ENCODE results near the gene KRTAP1-1. TPM values are rescaled to one million over a fixed set of nuclear protein-coding genes. Genes with fewer than 3 reads are reported as not detected.
"Not testable (repeated sequence)": the region's sequence is repeated elsewhere in the genome, so short reads cannot be mapped to it uniquely, and the experiment has no call there.

The KRTAP1-1 gene
- total RNA-seq, 1 donor from 2014 or later = not detected

DNA sequence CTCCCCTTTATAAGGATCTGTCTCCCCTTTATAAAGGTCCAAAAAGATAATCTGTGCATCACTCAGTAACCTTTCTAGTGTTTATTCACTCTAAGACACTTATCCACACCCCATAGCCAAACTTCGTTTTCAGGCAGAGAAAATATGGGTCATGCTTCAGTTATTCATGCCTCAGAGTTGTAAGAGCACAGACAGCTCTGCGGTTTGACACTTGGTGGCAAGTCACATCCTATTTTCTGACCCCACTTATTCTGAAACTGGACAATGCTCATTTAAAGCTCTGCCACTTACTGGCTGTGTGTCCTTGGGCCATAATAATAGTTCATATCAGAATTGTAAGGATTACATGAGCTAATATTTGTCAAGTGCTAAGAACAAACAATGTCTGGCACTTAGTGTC, 7.9 kb upstream of the KRTAP1-1 start:
- H3K4me3 ChIP-seq (ENCODE audit: low read depth, low read length) = no peak overlapping the region
- TF ChIP-seq, protein P1, sequence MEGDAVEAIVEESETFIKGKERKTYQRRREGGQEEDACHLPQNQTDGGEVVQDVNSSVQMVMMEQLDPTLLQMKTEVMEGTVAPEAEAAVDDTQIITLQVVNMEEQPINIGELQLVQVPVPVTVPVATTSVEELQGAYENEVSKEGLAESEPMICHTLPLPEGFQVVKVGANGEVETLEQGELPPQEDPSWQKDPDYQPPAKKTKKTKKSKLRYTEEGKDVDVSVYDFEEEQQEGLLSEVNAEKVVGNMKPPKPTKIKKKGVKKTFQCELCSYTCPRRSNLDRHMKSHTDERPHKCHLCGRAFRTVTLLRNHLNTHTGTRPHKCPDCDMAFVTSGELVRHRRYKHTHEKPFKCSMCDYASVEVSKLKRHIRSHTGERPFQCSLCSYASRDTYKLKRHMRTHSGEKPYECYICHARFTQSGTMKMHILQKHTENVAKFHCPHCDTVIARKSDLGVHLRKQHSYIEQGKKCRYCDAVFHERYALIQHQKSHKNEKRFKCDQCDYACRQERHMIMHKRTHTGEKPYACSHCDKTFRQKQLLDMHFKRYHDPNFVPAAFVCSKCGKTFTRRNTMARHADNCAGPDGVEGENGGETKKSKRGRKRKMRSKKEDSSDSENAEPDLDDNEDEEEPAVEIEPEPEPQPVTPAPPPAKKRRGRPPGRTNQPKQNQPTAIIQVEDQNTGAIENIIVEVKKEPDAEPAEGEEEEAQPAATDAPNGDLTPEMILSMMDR (conservative IDR thresholded peaks at IDR 0.05; ENCODE audit: low read depth, low read length) = no peak
- no peak for DNase-seq (ENCODE audit: low read depth)

- TF ChIP-seq, protein P1 (conservative IDR thresholded peaks at IDR 0.05; ENCODE audit: low read depth, low read length) = no peak
- no peak overlapping the region for H3K4me3 ChIP-seq (ENCODE audit: low read depth, low read length)
- no peak for DNase-seq (ENCODE audit: low read depth)
These were observed 7.2 kb upstream of the KRTAP1-1 start for GRCh38 chr17:41048441-41048840.

- not testable (repeated sequence) for DNase-seq (ENCODE audit: low read depth); H3K4me3 ChIP-seq (ENCODE audit: low read depth, low read length)
These were observed 5.7 kb upstream of the KRTAP1-1 start, which contains the start of gene KRTAP2-1 for GRCh38 chr17:41046735-41047465. KRTAP2-1 (minus strand) TSS chr17:41047316; CDS start chr17:41047267, 49 bp downstream.

- H3K4me3 ChIP-seq (ENCODE audit: low read depth, low read length) = no peak overlapping the region
- no peak for DNase-seq (ENCODE audit: low read depth)
- TF ChIP-seq, protein P1 (conservative IDR thresholded peaks at IDR 0.05; ENCODE audit: low read depth, low read length) = no peak
These were observed 1.7 kb upstream of the KRTAP1-1 start for GRCh38 chr17:41042953-41043352.

DNA sequence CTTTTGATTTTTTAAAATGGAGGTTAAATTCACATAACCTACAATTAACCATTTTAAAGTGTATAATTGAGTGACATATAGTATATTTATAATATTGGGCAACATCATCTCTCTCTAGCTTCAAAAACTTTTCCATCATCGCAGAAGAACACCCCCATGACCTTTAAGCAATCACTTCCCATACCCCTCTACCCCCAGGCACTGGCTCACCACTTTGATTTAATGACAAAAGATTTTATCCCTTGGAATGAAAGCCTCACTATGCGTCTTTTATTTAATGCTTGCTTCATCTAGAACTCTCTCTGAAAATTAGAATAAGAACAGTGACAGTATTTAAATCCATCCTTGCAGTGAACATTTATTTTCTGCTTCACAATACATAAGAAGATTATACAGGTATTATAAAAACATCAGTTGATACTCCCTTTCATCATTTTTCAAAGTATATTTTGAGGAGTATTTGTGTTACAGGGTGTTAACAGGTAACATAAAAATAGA, 3.3 kb downstream of the KRTAP1-1 start:
- no peak overlapping the region for H3K4me3 ChIP-seq (ENCODE audit: low read depth, low read length)
- TF ChIP-seq, protein P1 (conservative IDR thresholded peaks at IDR 0.05; ENCODE audit: low read depth, low read length) = no peak
- no peak for DNase-seq (ENCODE audit: low read depth)

DNA sequence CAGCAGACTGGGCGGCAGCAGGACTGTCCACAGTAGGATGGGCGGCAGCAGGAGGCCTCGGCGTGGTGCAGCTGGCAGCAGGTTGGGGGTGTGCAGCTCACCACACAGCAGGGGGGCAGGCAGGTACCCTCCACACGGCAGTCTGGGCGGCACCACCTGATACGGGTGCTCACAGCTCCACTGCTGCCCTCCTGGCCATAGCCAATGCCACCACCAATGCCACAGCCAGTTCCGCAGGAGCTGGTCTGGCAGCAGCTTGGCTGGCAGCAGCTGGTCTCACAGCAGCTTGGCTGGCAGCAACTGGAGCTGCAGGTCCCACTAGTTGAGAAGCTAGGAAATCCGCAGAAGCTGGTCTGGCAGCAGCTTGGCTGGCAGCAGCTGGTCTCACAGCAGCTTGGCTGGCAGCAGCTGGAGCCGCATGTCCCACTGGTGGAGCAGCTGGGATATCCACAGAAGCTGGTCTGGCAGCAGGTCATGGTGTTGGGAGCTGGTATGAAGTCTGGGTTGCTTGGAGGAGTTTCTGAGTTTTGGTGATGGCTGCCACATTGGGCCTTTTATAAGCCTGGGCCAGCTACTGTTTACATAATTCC, 6.8 kb downstream of the KRTAP1-1 start, which contains the start of gene KRTAP1-3:
TSS of gene KRTAP1-3 (minus strand) at position 529 of the 590 bp plus-strand sequence. CDS start at position 476, 53 bp downstream.
- DNase-seq (ENCODE audit: low read depth) = not testable (repeated sequence)

GRCh38 chr17:41029633-41030245, 11.5 kb downstream of the KRTAP1-1 start, which contains the start of gene KRTAP1-4:
KRTAP1-4 (minus strand) TSS chr17:41030195; CDS start chr17:41030078, 117 bp downstream.
- DNase-seq (ENCODE audit: low read depth) = no peak
- H3K4me3 ChIP-seq (ENCODE audit: low read depth, low read length) = no peak within 1 kb of the TSS
- TF ChIP-seq, protein P1 (conservative IDR thresholded peaks at IDR 0.05; ENCODE audit: low read depth, low read length) = no peak

More for the DNA sequence above, 6.8 kb downstream of the KRTAP1-1 start, which contains the start of gene KRTAP1-3:
- H3K4me3 ChIP-seq (ENCODE audit: low read depth, low read length) = not testable (repeated sequence)
